ENCODE results near the gene PIEZO1.

DNA sequence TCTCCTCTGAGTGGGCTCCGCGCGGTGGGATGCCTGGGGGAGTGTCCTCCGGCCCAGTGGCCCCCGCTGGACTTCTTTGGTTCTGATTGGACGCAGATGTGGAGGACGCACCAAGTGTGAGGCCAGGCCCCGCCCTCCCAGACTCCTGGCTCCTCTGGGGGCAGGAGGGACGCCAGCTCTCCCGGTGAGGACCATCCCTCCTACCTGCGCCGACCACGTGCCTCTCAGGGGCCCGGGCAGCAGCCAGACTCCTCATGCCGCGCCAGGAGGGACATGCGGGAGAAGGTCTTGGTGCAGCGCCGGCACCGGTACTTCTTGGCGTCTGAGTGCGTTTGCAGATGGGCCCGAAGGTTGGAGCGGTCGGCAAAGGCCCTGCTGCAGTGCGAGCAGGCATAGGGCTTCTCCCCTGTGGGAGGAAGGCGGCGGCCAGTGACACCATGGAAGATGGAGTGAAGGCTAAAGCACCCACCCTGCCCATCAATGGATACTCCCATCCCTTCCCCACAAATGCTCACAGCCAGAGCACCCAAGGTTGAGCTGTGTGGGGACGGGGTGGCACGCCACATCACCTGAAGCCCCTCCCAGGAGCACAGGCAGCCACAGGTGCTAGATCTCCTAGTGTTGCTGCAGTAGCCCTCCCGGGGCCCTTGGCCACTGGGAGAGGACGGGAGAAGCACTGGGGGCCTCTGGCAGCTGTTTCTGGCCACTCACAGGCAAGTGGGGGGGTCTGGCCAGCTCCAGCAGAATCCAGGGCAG lies 106.6 kb downstream of the PIEZO1 start:
- TF ChIP-seq POLR2AphosphoS5 (IDR thresholded peaks at IDR 0.05) (no peak), POLR2A (IDR thresholded peaks at IDR 0.05) (no peak)
- TF ChIP-seq, protein P1, sequence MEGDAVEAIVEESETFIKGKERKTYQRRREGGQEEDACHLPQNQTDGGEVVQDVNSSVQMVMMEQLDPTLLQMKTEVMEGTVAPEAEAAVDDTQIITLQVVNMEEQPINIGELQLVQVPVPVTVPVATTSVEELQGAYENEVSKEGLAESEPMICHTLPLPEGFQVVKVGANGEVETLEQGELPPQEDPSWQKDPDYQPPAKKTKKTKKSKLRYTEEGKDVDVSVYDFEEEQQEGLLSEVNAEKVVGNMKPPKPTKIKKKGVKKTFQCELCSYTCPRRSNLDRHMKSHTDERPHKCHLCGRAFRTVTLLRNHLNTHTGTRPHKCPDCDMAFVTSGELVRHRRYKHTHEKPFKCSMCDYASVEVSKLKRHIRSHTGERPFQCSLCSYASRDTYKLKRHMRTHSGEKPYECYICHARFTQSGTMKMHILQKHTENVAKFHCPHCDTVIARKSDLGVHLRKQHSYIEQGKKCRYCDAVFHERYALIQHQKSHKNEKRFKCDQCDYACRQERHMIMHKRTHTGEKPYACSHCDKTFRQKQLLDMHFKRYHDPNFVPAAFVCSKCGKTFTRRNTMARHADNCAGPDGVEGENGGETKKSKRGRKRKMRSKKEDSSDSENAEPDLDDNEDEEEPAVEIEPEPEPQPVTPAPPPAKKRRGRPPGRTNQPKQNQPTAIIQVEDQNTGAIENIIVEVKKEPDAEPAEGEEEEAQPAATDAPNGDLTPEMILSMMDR (IDR thresholded peaks at IDR 0.05), result no peak
